HepG2 (cell line): ENCODE measurements around the gene CNP. TPM values are rescaled to one million over a fixed set of nuclear protein-coding genes. Genes with fewer than 3 reads are reported as not detected.
A peak's percentile ranks its signal among the peaks of the same experiment; 100 is the strongest.

Experiments used
- CBFB ChIP-seq: sonication (generic); formaldehyde crosslinking; IDR thresholded peaks from 2 replicates; pipeline ENCODE4 v1.4.0; 2020; ENCODE audit warnings: missing genetic modification reagents
- GTF3A ChIP-seq: sonication (generic); formaldehyde crosslinking; conservative IDR thresholded peaks from 2 replicates; pipeline ENCODE4 v1.4.0; 2020; ENCODE audit warnings: mild to moderate bottlenecking, missing genetic modification reagents
- HCFC1 ChIP-seq: fragments of 150-350 bp; IDR thresholded peaks from 2 replicates; pipeline ENCODE4 v1.6.1; 2014; ENCODE audit warnings: low read depth, low read length
- MTF1 ChIP-seq: sonication (generic); formaldehyde crosslinking; IDR thresholded peaks from 2 replicates; pipeline ENCODE4 v1.5.0; 2020; ENCODE audit warnings: missing genetic modification reagents
- PHF8 ChIP-seq: sonication (generic); formaldehyde crosslinking; IDR thresholded peaks from 2 replicates; pipeline ENCODE4 v1.5.0; 2020; ENCODE audit warnings: missing genetic modification reagents
- ZBTB1 ChIP-seq: sonication (generic); formaldehyde crosslinking; IDR thresholded peaks from 2 replicates; pipeline ENCODE4 v1.4.0; 2020; ENCODE audit warnings: missing genetic modification reagents, borderline replicate concordance
- ZBTB21 ChIP-seq: sonication (generic); formaldehyde crosslinking; IDR thresholded peaks from 2 replicates; pipeline ENCODE4 v1.4.0; 2020; ENCODE audit warnings: missing genetic modification reagents
- ZNF224 ChIP-seq: sonication (generic); formaldehyde crosslinking; IDR thresholded peaks from 2 replicates; pipeline ENCODE4 v1.5.0; 2020; ENCODE audit warnings: mild to moderate bottlenecking, missing genetic modification reagents
- ZNF615 ChIP-seq: sonication (generic); formaldehyde crosslinking; IDR thresholded peaks from 2 replicates; pipeline ENCODE4 v1.5.0; 2020; ENCODE audit warnings: mild to moderate bottlenecking, missing genetic modification reagents, borderline replicate concordance
- ZNF792 ChIP-seq: IDR thresholded peaks from 2 replicates; pipeline ENCODE4 v1.6.1; 2016
- ZSCAN22 ChIP-seq: sonication (generic); formaldehyde crosslinking; IDR thresholded peaks from 2 replicates; pipeline ENCODE4 v1.4.0; 2020; ENCODE audit warnings: mild to moderate bottlenecking, missing genetic modification reagents
- polyA plus RNA-seq, 8 experiments: library from polyadenylated mRNA; depleted of rRNA in 3 of 8; stranded (reverse) in 7 of 8; unstranded in 1 of 8; fragments of >200 nt; fragmentation: Illumina TruSeq in 4 of 8; extraction: Trizol in 4 of 8; gene quantifications; 2 replicates each; pipeline versions ENCODE4 v1.2.1 to v1.2.3, GENCODE V29; 2011 to 2016; ENCODE audit warnings: low read depth in 4 of 8, missing spikeins in 1 of 8, mixed read lengths in 1 of 8; ENCODE audit not compliant: insufficient read depth in 1 of 8
- total RNA-seq, 5 experiments: library from RNA; depleted of rRNA; stranded (reverse); fragments of >200 nt; fragmentation: Illumina TruSeq; extraction: Trizol; gene quantifications; 2 replicates each; pipeline ENCODE4 v1.2.3, GENCODE V29; 2016; ENCODE audit warnings: low read depth in 1 of 5
- TF ChIP-seq, protein P1 (sequence below): sonication (generic); formaldehyde crosslinking; IDR thresholded peaks from 2 replicates; pipeline ENCODE4 v1.5.0; 2020; ENCODE audit warnings: mild to moderate bottlenecking, missing genetic modification reagents, borderline replicate concordance
- TF ChIP-seq, protein P2 (sequence below): sonication (generic); formaldehyde crosslinking; IDR thresholded peaks from 2 replicates; pipeline ENCODE4 v1.9.0; 2021; ENCODE audit warnings: missing genetic modification reagents, borderline replicate concordance
- TF ChIP-seq, protein P3 (sequence below): sonication (generic); formaldehyde crosslinking; IDR thresholded peaks from 2 replicates; pipeline ENCODE4 v1.8.1; 2023; ENCODE audit warnings: mild to moderate bottlenecking, missing genetic modification reagents
- TF ChIP-seq, protein P4 (sequence below): sonication (generic); formaldehyde crosslinking; IDR thresholded peaks from 2 replicates; pipeline ENCODE4 v1.4.0; 2020; ENCODE audit warnings: mild to moderate bottlenecking, low read depth, missing genetic modification reagents

Gene CNP
- total and polyA plus RNA-seq, 2 of the 13 experiments (the other 11 are each of a cell fraction or from before 2014, with no cell fraction given) = 97.2 to 161 TPM

DNA sequence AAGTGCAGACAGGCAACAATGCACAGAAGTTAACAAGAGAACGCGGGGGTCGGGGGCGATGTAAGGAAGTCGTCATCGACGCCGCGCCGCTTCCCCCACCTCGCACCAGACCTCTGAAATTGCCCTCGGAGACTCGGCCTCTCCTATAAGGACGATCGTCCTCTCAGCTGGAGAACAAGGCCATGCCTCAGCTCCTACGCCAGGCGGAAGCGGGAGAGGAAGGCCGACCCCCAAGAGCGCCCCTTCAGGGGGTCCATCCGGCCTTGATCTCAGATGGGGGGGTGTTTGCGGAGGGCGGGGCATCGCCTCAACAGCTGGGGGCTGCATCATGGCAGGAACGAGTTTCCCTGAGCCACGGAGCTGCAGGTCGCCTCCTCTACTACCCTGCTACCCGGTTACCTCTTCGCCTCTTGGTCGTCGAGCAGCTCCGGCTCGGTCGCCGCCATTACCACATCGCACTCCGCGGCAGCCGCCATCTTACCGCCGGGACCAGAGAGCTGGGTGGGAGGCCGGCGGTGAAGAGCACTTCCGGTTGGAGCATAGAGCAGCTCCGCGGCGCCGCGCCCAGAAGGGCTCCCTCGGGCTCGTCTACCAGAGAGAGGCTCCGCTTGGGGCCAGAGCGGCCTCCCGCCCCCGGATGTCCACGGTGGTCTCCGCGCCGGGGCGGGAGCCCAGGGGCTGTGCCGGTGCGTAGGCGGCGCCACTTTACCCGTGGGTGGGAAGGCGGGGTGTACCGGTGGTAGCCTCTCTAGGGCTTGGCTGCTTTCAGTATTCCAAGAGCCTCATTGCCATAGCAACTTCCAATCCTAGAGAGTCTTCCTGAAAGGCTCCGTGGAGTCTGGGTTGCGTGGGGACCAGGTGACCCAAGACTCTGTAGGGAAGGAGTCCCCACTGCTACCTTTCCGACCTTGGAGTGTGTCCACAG is 50.6 kb downstream of the CNP start, which contains the start of gene DNAJC7 (continued):
- TF ChIP-seq, protein P1, sequence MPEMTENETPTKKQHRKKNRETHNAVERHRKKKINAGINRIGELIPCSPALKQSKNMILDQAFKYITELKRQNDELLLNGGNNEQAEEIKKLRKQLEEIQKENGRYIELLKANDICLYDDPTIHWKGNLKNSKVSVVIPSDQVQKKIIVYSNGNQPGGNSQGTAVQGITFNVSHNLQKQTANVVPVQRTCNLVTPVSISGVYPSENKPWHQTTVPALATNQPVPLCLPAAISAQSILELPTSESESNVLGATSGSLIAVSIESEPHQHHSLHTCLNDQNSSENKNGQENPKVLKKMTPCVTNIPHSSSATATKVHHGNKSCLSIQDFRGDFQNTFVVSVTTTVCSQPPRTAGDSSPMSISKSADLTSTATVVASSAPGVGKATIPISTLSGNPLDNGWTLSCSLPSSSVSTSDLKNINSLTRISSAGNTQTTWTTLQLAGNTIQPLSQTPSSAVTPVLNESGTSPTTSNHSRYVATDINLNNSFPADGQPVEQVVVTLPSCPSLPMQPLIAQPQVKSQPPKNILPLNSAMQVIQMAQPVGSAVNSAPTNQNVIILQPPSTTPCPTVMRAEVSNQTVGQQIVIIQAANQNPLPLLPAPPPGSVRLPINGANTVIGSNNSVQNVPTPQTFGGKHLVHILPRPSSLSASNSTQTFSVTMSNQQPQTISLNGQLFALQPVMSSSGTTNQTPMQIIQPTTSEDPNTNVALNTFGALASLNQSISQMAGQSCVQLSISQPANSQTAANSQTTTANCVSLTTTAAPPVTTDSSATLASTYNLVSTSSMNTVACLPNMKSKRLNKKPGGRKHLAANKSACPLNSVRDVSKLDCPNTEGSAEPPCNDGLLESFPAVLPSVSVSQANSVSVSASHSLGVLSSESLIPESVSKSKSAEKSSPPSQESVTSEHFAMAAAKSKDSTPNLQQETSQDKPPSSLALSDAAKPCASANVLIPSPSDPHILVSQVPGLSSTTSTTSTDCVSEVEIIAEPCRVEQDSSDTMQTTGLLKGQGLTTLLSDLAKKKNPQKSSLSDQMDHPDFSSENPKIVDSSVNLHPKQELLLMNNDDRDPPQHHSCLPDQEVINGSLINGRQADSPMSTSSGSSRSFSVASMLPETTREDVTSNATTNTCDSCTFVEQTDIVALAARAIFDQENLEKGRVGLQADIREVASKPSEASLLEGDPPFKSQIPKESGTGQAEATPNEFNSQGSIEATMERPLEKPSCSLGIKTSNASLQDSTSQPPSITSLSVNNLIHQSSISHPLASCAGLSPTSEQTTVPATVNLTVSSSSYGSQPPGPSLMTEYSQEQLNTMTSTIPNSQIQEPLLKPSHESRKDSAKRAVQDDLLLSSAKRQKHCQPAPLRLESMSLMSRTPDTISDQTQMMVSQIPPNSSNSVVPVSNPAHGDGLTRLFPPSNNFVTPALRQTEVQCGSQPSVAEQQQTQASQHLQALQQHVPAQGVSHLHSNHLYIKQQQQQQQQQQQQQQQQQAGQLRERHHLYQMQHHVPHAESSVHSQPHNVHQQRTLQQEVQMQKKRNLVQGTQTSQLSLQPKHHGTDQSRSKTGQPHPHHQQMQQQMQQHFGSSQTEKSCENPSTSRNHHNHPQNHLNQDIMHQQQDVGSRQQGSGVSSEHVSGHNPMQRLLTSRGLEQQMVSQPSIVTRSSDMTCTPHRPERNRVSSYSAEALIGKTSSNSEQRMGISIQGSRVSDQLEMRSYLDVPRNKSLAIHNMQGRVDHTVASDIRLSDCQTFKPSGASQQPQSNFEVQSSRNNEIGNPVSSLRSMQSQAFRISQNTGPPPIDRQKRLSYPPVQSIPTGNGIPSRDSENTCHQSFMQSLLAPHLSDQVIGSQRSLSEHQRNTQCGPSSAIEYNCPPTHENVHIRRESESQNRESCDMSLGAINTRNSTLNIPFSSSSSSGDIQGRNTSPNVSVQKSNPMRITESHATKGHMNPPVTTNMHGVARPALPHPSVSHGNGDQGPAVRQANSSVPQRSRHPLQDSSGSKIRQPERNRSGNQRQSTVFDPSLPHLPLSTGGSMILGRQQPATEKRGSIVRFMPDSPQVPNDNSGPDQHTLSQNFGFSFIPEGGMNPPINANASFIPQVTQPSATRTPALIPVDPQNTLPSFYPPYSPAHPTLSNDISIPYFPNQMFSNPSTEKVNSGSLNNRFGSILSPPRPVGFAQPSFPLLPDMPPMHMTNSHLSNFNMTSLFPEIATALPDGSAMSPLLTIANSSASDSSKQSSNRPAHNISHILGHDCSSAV (CRISPR knock-in tag) = no peak
- TF ChIP-seq ZBTB21 (no peak), ZSCAN22 (CRISPR knock-in tag) (peak; percentile 74; the same call in 1 of the 2 replicates), PHF8 (peak; percentile 97), ZBTB1 (CRISPR knock-in tag) (peak; percentile 54; the same call in 1 of the 2 replicates), HCFC1 (peak; percentile 68), ZNF615 (CRISPR knock-in tag) (no peak; the same call in 1 of the 2 replicates), ZNF792 (CRISPR knock-in tag) (peak; percentile 96), ZNF224 (CRISPR knock-in tag) (peak; percentile 92), CBFB (CRISPR knock-in tag) (peak; percentile 89), MTF1 (CRISPR knock-in tag) (no peak), GTF3A (peak; percentile 88; the same call in 1 of the 2 replicates)
- TF ChIP-seq, protein P2, sequence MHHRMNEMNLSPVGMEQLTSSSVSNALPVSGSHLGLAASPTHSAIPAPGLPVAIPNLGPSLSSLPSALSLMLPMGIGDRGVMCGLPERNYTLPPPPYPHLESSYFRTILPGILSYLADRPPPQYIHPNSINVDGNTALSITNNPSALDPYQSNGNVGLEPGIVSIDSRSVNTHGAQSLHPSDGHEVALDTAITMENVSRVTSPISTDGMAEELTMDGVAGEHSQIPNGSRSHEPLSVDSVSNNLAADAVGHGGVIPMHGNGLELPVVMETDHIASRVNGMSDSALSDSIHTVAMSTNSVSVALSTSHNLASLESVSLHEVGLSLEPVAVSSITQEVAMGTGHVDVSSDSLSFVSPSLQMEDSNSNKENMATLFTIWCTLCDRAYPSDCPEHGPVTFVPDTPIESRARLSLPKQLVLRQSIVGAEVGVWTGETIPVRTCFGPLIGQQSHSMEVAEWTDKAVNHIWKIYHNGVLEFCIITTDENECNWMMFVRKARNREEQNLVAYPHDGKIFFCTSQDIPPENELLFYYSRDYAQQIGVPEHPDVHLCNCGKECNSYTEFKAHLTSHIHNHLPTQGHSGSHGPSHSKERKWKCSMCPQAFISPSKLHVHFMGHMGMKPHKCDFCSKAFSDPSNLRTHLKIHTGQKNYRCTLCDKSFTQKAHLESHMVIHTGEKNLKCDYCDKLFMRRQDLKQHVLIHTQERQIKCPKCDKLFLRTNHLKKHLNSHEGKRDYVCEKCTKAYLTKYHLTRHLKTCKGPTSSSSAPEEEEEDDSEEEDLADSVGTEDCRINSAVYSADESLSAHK = 0 out of 2 replicates have a peak, but pooled peaks have one; percentile 46
- TF ChIP-seq, protein P3, sequence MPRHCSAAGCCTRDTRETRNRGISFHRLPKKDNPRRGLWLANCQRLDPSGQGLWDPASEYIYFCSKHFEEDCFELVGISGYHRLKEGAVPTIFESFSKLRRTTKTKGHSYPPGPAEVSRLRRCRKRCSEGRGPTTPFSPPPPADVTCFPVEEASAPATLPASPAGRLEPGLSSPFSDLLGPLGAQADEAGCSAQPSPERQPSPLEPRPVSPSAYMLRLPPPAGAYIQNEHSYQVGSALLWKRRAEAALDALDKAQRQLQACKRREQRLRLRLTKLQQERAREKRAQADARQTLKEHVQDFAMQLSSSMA (CRISPR knock-in tag) = peak; percentile 90
- TF ChIP-seq, protein P4, sequence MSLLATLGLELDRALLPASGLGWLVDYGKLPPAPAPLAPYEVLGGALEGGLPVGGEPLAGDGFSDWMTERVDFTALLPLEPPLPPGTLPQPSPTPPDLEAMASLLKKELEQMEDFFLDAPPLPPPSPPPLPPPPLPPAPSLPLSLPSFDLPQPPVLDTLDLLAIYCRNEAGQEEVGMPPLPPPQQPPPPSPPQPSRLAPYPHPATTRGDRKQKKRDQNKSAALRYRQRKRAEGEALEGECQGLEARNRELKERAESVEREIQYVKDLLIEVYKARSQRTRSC (CRISPR knock-in tag) = peak; percentile 96
